ENCODE data around the gene VPS35L. TPM values are rescaled to one million over a fixed set of nuclear protein-coding genes. Genes with fewer than 3 reads are reported as not detected.

Gene VPS35L
- total RNA-seq, 1 donor from 2014 or later = 59.3 TPM

DNA sequence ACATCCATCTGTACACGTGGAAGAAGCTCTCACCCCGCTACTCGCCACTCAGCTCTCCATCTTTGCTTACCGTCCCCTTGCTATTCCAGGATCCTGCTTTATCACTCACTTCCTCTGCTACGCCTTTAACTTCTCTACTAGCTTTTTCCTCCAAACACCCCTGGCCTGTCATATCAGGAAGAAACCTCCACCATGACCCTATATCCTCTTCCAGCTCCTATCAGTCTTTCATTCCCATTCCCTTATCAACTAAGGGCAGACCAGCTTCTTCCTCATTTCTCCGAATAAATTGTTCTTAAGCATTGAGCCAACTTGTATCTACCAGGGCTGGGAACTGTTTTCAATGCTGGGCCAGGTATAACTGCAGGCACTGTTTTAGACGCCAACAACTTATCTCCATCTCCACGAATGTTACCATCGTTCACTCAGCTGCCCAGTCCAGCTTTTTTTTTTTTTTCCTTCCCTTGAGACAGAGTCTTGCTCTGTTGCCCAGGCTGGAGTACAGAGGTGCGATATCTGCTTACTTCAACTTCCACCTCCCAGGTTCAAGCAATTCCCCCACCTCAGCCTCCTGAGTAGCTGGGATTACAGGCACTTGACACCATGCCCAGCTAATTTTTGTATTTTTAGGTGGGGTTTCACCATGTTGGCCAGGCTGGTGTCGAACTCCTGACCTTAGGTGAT lies 166.9 kb downstream of the VPS35L start:
- no peaks in the 10 kb centered on the region for H3K36me3 Mint-ChIP-seq
- H3K9me3 Mint-ChIP-seq = no peaks in the 10 kb centered on the region
- DNase-seq (ENCODE audit: low spot score in 2 of 2, unreplicated experiment in 2 of 2) = no peak
- TF ChIP-seq, protein P1, sequence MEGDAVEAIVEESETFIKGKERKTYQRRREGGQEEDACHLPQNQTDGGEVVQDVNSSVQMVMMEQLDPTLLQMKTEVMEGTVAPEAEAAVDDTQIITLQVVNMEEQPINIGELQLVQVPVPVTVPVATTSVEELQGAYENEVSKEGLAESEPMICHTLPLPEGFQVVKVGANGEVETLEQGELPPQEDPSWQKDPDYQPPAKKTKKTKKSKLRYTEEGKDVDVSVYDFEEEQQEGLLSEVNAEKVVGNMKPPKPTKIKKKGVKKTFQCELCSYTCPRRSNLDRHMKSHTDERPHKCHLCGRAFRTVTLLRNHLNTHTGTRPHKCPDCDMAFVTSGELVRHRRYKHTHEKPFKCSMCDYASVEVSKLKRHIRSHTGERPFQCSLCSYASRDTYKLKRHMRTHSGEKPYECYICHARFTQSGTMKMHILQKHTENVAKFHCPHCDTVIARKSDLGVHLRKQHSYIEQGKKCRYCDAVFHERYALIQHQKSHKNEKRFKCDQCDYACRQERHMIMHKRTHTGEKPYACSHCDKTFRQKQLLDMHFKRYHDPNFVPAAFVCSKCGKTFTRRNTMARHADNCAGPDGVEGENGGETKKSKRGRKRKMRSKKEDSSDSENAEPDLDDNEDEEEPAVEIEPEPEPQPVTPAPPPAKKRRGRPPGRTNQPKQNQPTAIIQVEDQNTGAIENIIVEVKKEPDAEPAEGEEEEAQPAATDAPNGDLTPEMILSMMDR (IDR thresholded peaks at IDR 0.05; ENCODE audit: unreplicated experiment) = no peak
- no peak overlapping the region for H3K27ac Mint-ChIP-seq
- no peaks in the 10 kb centered on the region for H3K27me3 Mint-ChIP-seq (ENCODE audit: low read depth)
- H3K4me3 Mint-ChIP-seq = no peak overlapping the region
- peaks cover 8% of the 10 kb centered on the region for H3K4me1 Mint-ChIP-seq

DNA sequence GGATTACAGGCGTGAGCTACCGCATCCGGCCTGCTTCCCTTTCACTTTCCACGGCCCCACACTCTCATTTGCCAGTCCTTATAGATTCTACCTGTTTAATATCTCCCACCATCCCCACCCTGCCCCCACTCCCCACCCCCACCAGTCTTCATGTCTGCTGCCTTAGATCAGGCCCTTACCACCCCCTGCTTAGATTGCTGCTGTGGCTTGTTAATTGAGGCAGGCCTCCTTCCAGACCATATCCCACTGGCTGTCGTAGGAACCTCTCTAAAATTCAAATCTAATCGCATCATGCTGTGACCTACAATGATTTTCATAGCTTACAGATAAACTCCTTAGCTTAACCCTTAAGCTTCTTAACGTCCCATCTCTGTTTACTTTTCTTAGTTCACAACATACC lies 167.5 kb downstream of the VPS35L start:
- Mint-ChIP-seq H3K4me3 (no peak overlapping the region), H3K27ac (no peak overlapping the region), H3K27me3 (ENCODE audit: low read depth) (no peaks in the 10 kb centered on the region), H3K36me3 (no peaks in the 10 kb centered on the region), H3K9me3 (no peaks in the 10 kb centered on the region), H3K4me1 (peaks cover 6% of the 10 kb centered on the region)
- DNase-seq (ENCODE audit: low spot score in 2 of 2, unreplicated experiment in 2 of 2) = no peak
- TF ChIP-seq, protein P1 (IDR thresholded peaks at IDR 0.05; ENCODE audit: unreplicated experiment) = no peak

DNA sequence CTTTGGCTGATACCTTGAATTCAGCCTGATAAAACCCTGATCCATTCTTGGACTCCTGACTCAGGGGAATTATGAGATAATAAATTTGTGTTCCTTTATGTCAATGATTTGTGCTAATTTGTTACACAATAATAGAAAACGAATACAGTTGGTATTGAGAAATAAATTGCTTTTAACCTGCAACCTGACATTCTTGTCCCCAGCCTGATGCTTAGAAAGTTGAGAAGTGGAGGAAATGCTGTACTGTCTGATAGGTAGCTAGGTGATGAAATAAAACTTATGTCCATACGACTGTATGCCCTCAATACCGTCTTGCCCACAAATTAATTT lies 173.1 kb downstream of the VPS35L start:
- Mint-ChIP-seq H3K4me1 (no peaks in the 10 kb centered on the region), H3K36me3 (peaks cover 9% of the 10 kb centered on the region), H3K27ac (no peak overlapping the region), H3K9me3 (peaks cover 4% of the 10 kb centered on the region), H3K4me3 (no peak overlapping the region), H3K27me3 (ENCODE audit: low read depth) (no peaks in the 10 kb centered on the region)
- TF ChIP-seq, protein P1 (IDR thresholded peaks at IDR 0.05; ENCODE audit: unreplicated experiment) = no peak
- DNase-seq (ENCODE audit: low spot score in 2 of 2, unreplicated experiment in 2 of 2) = no peak

GRCh38 chr16:19733551-19733950 lies 178.0 kb downstream of the VPS35L start:
- TF ChIP-seq, protein P1 (IDR thresholded peaks at IDR 0.05; ENCODE audit: unreplicated experiment) = no peak
- Mint-ChIP-seq H3K36me3 (peaks cover 24% of the 10 kb centered on the region), H3K27ac (no peak overlapping the region), H3K4me3 (no peak overlapping the region), H3K9me3 (peaks cover 4% of the 10 kb centered on the region), H3K27me3 (ENCODE audit: low read depth) (no peaks in the 10 kb centered on the region), H3K4me1 (no peaks in the 10 kb centered on the region)
- DNase-seq (ENCODE audit: low spot score in 2 of 2, unreplicated experiment in 2 of 2) = no peak

- H3K4me3 Mint-ChIP-seq = no peak overlapping the region
- TF ChIP-seq, protein P1 (IDR thresholded peaks at IDR 0.05; ENCODE audit: unreplicated experiment) = no peak
- no peak for DNase-seq (ENCODE audit: low spot score in 2 of 2, unreplicated experiment in 2 of 2)
- peaks cover 30% of the 10 kb centered on the region for H3K36me3 Mint-ChIP-seq
- H3K27ac Mint-ChIP-seq = no peak overlapping the region
- H3K4me1 Mint-ChIP-seq = no peaks in the 10 kb centered on the region
- no peaks in the 10 kb centered on the region for H3K27me3 Mint-ChIP-seq (ENCODE audit: low read depth)
- peaks cover 4% of the 10 kb centered on the region for H3K9me3 Mint-ChIP-seq
Observed at GRCh38 chr16:19735074-19735867, 179.8 kb downstream of the VPS35L start.

Data from mesothelial cell of epicardium (in vitro differentiated cells).